OCI-LY3 (cell line): ENCODE data around the gene FMO2.

Experiments
- EZH2phosphoT487 ChIP-seq: fragments of 200-600 bp; shearing (Covaris generic); IDR thresholded peaks from 2 replicates; pipeline ENCODE4 v1.6.1; 2018; ENCODE audit warnings: antibody characterized with exemption, mixed run types, low read depth
- TF ChIP-seq, protein P1 (sequence below): fragments of 200-600, 300-600 bp; sonication (generic); IDR thresholded peaks from 2 replicates; pipeline ENCODE4 v1.5.1; 2014; ENCODE audit warnings: antibody characterized with exemption, low read length, low read depth

DNA sequence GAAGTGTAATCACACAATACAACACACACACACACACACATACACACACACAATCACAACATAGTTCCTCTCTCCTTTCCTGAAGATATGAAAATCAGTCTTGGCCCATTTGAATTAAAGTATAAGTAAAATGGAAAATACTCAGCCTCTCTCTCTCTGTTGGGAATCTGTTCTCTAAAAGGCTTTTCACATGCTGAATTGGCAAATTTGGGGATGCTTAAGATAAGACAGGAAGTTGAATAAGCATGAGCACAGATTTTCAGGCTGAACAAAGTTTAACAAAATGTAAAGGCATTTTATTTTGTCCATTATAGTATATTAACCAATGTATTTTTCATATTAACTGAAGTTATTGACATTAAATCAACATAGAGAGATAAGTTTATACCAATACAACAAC is 23.7 kb upstream of the FMO2 start:
- TF ChIP-seq, protein P1, sequence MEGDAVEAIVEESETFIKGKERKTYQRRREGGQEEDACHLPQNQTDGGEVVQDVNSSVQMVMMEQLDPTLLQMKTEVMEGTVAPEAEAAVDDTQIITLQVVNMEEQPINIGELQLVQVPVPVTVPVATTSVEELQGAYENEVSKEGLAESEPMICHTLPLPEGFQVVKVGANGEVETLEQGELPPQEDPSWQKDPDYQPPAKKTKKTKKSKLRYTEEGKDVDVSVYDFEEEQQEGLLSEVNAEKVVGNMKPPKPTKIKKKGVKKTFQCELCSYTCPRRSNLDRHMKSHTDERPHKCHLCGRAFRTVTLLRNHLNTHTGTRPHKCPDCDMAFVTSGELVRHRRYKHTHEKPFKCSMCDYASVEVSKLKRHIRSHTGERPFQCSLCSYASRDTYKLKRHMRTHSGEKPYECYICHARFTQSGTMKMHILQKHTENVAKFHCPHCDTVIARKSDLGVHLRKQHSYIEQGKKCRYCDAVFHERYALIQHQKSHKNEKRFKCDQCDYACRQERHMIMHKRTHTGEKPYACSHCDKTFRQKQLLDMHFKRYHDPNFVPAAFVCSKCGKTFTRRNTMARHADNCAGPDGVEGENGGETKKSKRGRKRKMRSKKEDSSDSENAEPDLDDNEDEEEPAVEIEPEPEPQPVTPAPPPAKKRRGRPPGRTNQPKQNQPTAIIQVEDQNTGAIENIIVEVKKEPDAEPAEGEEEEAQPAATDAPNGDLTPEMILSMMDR = no peak
- TF ChIP-seq EZH2phosphoT487 = no peak
